NCI-H345 treated with DMSO at 0.1 percent for 48 hours (cell line): ENCODE data around the gene CILP2.

Experiments
- DNase-seq: peaks from one replicate; lab custom pipeline; 2025; ENCODE audit not compliant: unreplicated experiment; lab: John Stamatoyannopoulos, UW

Gene CILP2

GRCh38 chr19:19528721-19529490 is 9.2 kb upstream of the CILP2 start, which contains the start of gene YJEFN3:
Gene YJEFN3 (plus strand): TSS chr19:19528911. CDS start chr19:19528933, 22 bp downstream.
- no peak for DNase-seq

- no peak for DNase-seq
Measured at GRCh38 chr19:19529783-19530422, 8.2 kb upstream of the CILP2 start.

- DNase-seq, result no peak
Measured at GRCh38 chr19:19530423-19530804, 7.7 kb upstream of the CILP2 start.

- no peak for DNase-seq
Measured at GRCh38 chr19:19530889-19531288, 7.2 kb upstream of the CILP2 start.

GRCh38 chr19:19531951-19532805 is 5.9 kb upstream of the CILP2 start:
- no peak for DNase-seq

- DNase-seq, result no peak
Measured at GRCh38 chr19:19532806-19533701, 5.0 kb upstream of the CILP2 start.

- DNase-seq, result no peak
Measured at GRCh38 chr19:19533841-19534240, 4.2 kb upstream of the CILP2 start.

- DNase-seq, result no peak
Measured at GRCh38 chr19:19534556-19535265, 3.4 kb upstream of the CILP2 start.

- DNase-seq, result no peak
Measured at GRCh38 chr19:19535311-19536191, 2.5 kb upstream of the CILP2 start.

GRCh38 chr19:19537075-19538048 is 703 bp upstream of the CILP2 start:
- DNase-seq, result no peak

GRCh38 chr19:19538785-19539166 is 711 bp downstream of the CILP2 start:
- no peak for DNase-seq

- DNase-seq, result no peak
Measured at GRCh38 chr19:19539698-19540063, 1.6 kb downstream of the CILP2 start.

GRCh38 chr19:19540064-19540714 is 2.1 kb downstream of the CILP2 start:
- DNase-seq, result no peak

GRCh38 chr19:19540715-19541515 is 2.9 kb downstream of the CILP2 start:
- peak; percentile 44 for DNase-seq

- DNase-seq, result no peak
Measured at GRCh38 chr19:19541616-19542015, 3.6 kb downstream of the CILP2 start.

- DNase-seq, result no peak
Measured at GRCh38 chr19:19542507-19542906, 4.4 kb downstream of the CILP2 start.

GRCh38 chr19:19543101-19543500 is 5.0 kb downstream of the CILP2 start:
- DNase-seq, result no peak
